H54 (cell line): Measurements from ENCODE around the gene CD44.

Experiments used
- DNase-seq: peaks from one replicate; pipeline ENCODE4 v3.0.0; 2011; ENCODE audit warnings: low spot score, mixed read lengths; ENCODE audit not compliant: insufficient read length
- FAIRE-seq: peaks from 3 replicates; lab custom pipeline; 2011; peaks lifted over from hg19 to GRCh38; lab: Jason Lieb, UNC
- POLR2A ChIP-seq: IDR thresholded peaks from 2 replicates; pipeline ENCODE4 v1.6.1; 2011; ENCODE audit warnings: low read depth, mild to moderate bottlenecking, low read length

CD44 gene

GRCh38 chr11:35163702-35164496 lies 24.9 kb downstream of the CD44 start:
- TF ChIP-seq POLR2A, result no peak
- DNase-seq (no peak), FAIRE-seq (no peak)

GRCh38 chr11:35165030-35165422 lies 26.1 kb downstream of the CD44 start:
- TF ChIP-seq POLR2A, result no peak
- FAIRE-seq, result no peak
- DNase-seq, result no peak

- no peak for FAIRE-seq
- no peak for TF ChIP-seq POLR2A
- DNase-seq, result no peak
Observed at GRCh38 chr11:35165423-35166368, 26.7 kb downstream of the CD44 start.

- TF ChIP-seq POLR2A, result no peak
Observed at GRCh38 chr11:35166369-35167360, 27.7 kb downstream of the CD44 start.

GRCh38 chr11:35167426-35167954 lies 28.5 kb downstream of the CD44 start:
- TF ChIP-seq POLR2A, result no peak
- no peak for DNase-seq
- FAIRE-seq, result no peak

More at GRCh38 chr11:35166369-35167360, 27.7 kb downstream of the CD44 start:
- DNase-seq (peak; percentile 44), FAIRE-seq (peak; percentile 57)

GRCh38 chr11:35168671-35169070 lies 29.7 kb downstream of the CD44 start:
- FAIRE-seq (no peak), DNase-seq (no peak)
- TF ChIP-seq POLR2A, result no peak

GRCh38 chr11:35169112-35169511 lies 30.1 kb downstream of the CD44 start:
- DNase-seq (no peak), FAIRE-seq (no peak)
- no peak for TF ChIP-seq POLR2A

- TF ChIP-seq POLR2A, result no peak
- no peak for FAIRE-seq
- DNase-seq, result no peak
Observed at GRCh38 chr11:35169754-35170153, 30.8 kb downstream of the CD44 start.

GRCh38 chr11:35170503-35170902 lies 31.5 kb downstream of the CD44 start:
- no peak for TF ChIP-seq POLR2A
- no peak for DNase-seq

GRCh38 chr11:35171226-35171625 lies 32.3 kb downstream of the CD44 start:
- FAIRE-seq, result no peak
- no peak for TF ChIP-seq POLR2A
- DNase-seq, result no peak

More at GRCh38 chr11:35170503-35170902, 31.5 kb downstream of the CD44 start:
- FAIRE-seq, result no peak

GRCh38 chr11:35173011-35173511 lies 34.1 kb downstream of the CD44 start:
- no peak for DNase-seq
- TF ChIP-seq POLR2A, result no peak
- no peak for FAIRE-seq

- FAIRE-seq (no peak), DNase-seq (no peak)
- TF ChIP-seq POLR2A, result no peak
Observed at GRCh38 chr11:35173616-35174566, 34.9 kb downstream of the CD44 start.
